Gastrocnemius medialis (tissue), 4 donors: Measurements from ENCODE around the gene BMERB1. TPM values are rescaled to one million over a fixed set of nuclear protein-coding genes. Genes with fewer than 3 reads are reported as not detected.
"Not testable (repeated sequence)": the region's sequence is repeated elsewhere in the genome, so short reads cannot be mapped to it uniquely, and the experiment has no call there.

ENCODE experiments used
- ATAC-seq, 2 donors: fragments of 150-250 bp; one replicate each; pipeline ENCODE4 v1.9.1; 2016
- DNase-seq, 2 donors: peaks; one replicate each; pipeline ENCODE4 v3.0.0-alpha.2; 2019
- H3K27ac ChIP-seq, 4 donors: fragments of 200-600 bp; sonication (generic); 1 replicate in 1 of 4; 2 replicates in 3 of 4; pipeline ENCODE4 v1.5.1; 2016 to 2018; ENCODE audit warnings: mild to moderate bottlenecking in 2 of 4, moderate library complexity in 1 of 4
- H3K27me3 ChIP-seq, 3 donors: fragments of 200-600 bp; sonication (generic) in 2 of 3; 1 replicate in 1 of 3; 2 replicates in 2 of 3; pipeline versions ENCODE4 v1.5.1 to v1.6.0; 2016 to 2019; ENCODE audit warnings: mild to moderate bottlenecking in 1 of 3, moderate library complexity in 1 of 3
- H3K36me3 ChIP-seq, 2 donors: fragments of 200-600 bp; sonication (generic) in 1 of 2; one replicate each; pipeline ENCODE4 v1.5.1; 2017 to 2018
- H3K4me1 ChIP-seq, 2 donors: fragments of 200-600 bp; sonication (generic) in 1 of 2; one replicate each; pipeline ENCODE4 v1.5.1; 2016 to 2017; ENCODE audit warnings: mild to moderate bottlenecking in 2 of 2
- H3K4me3 ChIP-seq, 4 donors: fragments of 200-600 bp; sonication (generic) in 3 of 4; 1 replicate in 1 of 4; 2 replicates in 3 of 4; pipeline ENCODE4 v1.5.1; 2016 to 2019; ENCODE audit warnings: mild to moderate bottlenecking in 2 of 4
- H3K9me3 ChIP-seq, 3 donors: fragments of 200-600 bp; sonication (generic) in 2 of 3; 1 replicate in 1 of 3; 2 replicates in 2 of 3; pipeline ENCODE4 v1.5.1; 2016 to 2019
- POLR2A ChIP-seq, 2 donors: fragments of 450-650 bp; IDR thresholded peaks; one replicate each; pipeline ENCODE4 v1.6.1; 2017; ENCODE audit warnings: antibody characterized with exemption in 2 of 2, mild to moderate bottlenecking in 2 of 2, moderate library complexity in 2 of 2
- in situ Hi-C, 4 donors: fragments of 200-750 bp; cut with MboI; loops; one replicate each; pipeline versions ENCODE4 v1.15.0 to v1.8.0; 2017; ENCODE audit warnings: low sequenced_read_pairs in 4 of 4
- intact Hi-C: fragments of 100-400 bp; cut with DNase I; formaldehyde crosslinking; loops from one replicate; pipeline ENCODE4 v1.15.1; 2023; ENCODE audit warnings: low total_unique reads
- total RNA-seq, 4 donors: library from RNA; depleted of rRNA; stranded (reverse); fragments of >200 nt; gene quantifications; one replicate each; pipeline versions ENCODE4 v1.1.0 to v1.2.3, GENCODE V29; 2016
- TF ChIP-seq, protein P1 (sequence below), 5 experiments: fragments of 450-650 bp in 3 of 5; fragments of 200-600 bp in 2 of 5; sonication (generic) in 2 of 5; IDR thresholded peaks in 4 of 5; conservative IDR thresholded peaks in 1 of 5; 1 replicate in 4 of 5; 2 replicates in 1 of 5; pipeline ENCODE4 v1.5.1; 2016 to 2019; ENCODE audit warnings: antibody characterized with exemption in 5 of 5, mild to moderate bottlenecking in 3 of 5, moderate library complexity in 3 of 5

BMERB1 gene
- total RNA-seq, 4 donors from 2014 or later: 112 to 392 (median 237) TPM

DNA sequence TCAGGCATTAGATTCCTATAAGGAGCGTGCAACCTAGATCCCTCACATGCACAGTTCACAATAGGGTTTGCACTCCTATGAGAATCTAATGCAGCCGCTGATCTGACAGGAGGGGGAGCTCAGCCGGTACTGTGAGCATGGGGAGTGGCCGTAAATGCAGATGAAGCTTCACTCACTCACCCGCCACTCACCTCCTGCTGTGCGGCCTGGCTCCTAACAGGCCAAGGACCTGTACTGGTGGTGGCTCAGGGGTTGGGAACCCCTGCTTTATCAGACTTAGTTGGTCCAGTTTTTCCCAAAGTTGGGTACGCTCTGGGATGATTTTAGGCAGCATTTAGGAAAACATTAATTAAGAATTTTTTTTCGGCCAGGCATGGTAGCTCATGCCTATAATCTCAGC, 104.8 kb downstream of the BMERB1 start:
- Histone ChIP-seq H3K36me3 (no peaks in the 10 kb centered on the region), H3K4me1 (no peaks in the 10 kb centered on the region), H3K27me3 (no peaks in the 10 kb centered on the region), H3K9me3 (no peaks in the 10 kb centered on the region), H3K4me3 (no peak overlapping the region), H3K27ac (no peak overlapping the region)
- intact Hi-C loops (no loop called here), in situ Hi-C loops (no loop called here)
- ATAC-seq: no peak
- no peak for DNase-seq
- TF ChIP-seq POLR2A (IDR thresholded peaks at IDR 0.05): no peak
- TF ChIP-seq, protein P1, sequence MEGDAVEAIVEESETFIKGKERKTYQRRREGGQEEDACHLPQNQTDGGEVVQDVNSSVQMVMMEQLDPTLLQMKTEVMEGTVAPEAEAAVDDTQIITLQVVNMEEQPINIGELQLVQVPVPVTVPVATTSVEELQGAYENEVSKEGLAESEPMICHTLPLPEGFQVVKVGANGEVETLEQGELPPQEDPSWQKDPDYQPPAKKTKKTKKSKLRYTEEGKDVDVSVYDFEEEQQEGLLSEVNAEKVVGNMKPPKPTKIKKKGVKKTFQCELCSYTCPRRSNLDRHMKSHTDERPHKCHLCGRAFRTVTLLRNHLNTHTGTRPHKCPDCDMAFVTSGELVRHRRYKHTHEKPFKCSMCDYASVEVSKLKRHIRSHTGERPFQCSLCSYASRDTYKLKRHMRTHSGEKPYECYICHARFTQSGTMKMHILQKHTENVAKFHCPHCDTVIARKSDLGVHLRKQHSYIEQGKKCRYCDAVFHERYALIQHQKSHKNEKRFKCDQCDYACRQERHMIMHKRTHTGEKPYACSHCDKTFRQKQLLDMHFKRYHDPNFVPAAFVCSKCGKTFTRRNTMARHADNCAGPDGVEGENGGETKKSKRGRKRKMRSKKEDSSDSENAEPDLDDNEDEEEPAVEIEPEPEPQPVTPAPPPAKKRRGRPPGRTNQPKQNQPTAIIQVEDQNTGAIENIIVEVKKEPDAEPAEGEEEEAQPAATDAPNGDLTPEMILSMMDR (IDR thresholded peaks at IDR 0.05 in 4 of 5, conservative IDR thresholded peaks at IDR 0.05 in 1 of 5): no peak

GRCh38 chr16:15542261-15542660, 107.9 kb downstream of the BMERB1 start:
- Histone ChIP-seq H3K4me1 (no peaks in the 10 kb centered on the region), H3K27ac (no peak overlapping the region), H3K4me3 (no peak overlapping the region), H3K36me3 (no peaks in the 10 kb centered on the region), H3K27me3 (no peaks in the 10 kb centered on the region), H3K9me3 (no peaks in the 10 kb centered on the region)
- no peak for DNase-seq
- no peak for ATAC-seq
- intact Hi-C loops: no loop called here
- TF ChIP-seq, protein P1 (IDR thresholded peaks at IDR 0.05 in 4 of 5, conservative IDR thresholded peaks at IDR 0.05 in 1 of 5): no peak
- no peak for TF ChIP-seq POLR2A (IDR thresholded peaks at IDR 0.05)
- in situ Hi-C loops: no loop called here

DNA sequence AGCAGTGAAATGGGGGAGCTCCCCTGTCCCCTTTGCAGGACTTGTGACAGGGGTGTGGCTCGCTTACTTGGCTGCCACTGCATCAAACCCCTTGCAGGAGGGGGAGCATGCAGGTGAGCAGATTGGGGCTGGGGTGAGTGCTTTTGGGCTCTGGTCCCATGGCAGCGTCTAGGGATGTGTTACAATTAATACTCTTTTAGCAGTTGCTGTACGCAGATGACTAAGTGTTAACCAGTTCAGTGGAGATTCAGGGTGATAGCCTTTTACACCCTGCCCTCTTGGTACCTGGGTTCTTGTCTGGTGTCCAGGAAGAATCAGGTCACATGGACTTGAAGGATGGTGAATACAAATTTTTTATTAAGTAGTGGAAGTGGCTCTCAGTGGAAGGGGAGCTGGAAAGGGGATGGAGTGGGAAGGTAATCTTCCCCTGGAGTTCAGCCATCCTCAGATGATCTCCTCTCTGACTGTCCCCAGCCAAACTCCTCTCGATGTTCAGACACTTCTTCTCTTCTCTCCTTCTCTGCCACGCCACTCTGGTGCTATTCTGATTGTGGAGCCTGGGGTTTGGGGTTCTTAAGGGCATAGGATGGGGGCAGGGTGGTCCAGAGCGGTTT, 108.5 kb downstream of the BMERB1 start:
- Histone ChIP-seq H3K27me3 (no peaks in the 10 kb centered on the region), H3K4me3 (no peak overlapping the region), H3K9me3 (no peaks in the 10 kb centered on the region), H3K27ac (no peak overlapping the region), H3K36me3 (no peaks in the 10 kb centered on the region), H3K4me1 (no peaks in the 10 kb centered on the region)
- TF ChIP-seq, protein P1 (IDR thresholded peaks at IDR 0.05 in 4 of 5, conservative IDR thresholded peaks at IDR 0.05 in 1 of 5): no peak
- no peak for TF ChIP-seq POLR2A (IDR thresholded peaks at IDR 0.05)
- ATAC-seq (no peak), DNase-seq (no peak)
- in situ Hi-C loops (no loop called here), intact Hi-C loops (no loop called here)

DNA sequence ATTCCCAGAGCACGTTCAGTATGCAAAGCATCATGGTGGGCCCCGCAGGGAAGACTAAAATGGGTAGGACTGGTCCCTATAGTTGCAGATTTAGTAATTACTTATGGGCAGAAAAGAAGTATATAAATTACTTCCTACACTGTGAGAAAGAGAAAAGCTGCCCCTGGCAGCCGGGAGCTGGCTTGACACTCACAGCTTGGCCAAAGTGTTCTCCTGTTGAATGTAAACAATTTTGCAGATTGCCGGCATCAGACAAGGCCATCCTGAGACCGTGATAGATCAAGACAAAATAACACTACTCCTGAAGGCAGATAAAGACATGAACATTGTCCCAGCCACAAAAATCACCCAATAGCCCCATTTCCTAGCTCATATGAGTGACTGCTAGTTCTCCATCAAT, 110.0 kb downstream of the BMERB1 start:
- ATAC-seq (no peak), DNase-seq (no peak)
- Histone ChIP-seq H3K27me3 (no peaks in the 10 kb centered on the region), H3K36me3 (no peaks in the 10 kb centered on the region), H3K9me3 (no peaks in the 10 kb centered on the region), H3K4me1 (no peaks in the 10 kb centered on the region), H3K27ac (no peak overlapping the region), H3K4me3 (no peak overlapping the region)
- in situ Hi-C loops: no loop called here
- TF ChIP-seq POLR2A (IDR thresholded peaks at IDR 0.05): no peak
- TF ChIP-seq, protein P1 (IDR thresholded peaks at IDR 0.05 in 4 of 5, conservative IDR thresholded peaks at IDR 0.05 in 1 of 5): no peak
- intact Hi-C loops: no loop called here

DNA sequence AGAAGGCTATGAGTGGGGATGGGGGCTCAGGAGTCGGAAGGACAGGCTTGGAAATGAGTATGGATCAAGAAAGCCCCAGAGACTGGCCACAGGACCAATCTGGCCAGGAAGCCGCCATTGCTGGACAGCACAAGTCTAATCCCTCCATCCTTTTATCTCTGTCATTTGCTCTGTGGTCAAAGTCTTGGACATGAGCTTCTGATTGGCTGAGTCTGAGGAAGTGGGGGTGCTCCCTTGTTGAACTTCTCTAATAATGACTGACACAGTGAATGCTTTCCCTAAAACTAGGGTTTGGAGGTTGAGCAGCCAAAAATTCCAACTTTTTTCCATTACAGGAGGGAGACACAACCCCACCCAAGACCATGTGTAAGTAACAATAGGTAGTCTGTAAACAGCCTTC, 111.2 kb downstream of the BMERB1 start:
- in situ Hi-C loops (no loop called here), intact Hi-C loops (no loop called here)
- no peak for ATAC-seq
- peaks cover 0 to 2% of the 10 kb centered on the region in 2 donors for H3K4me1 ChIP-seq
- no peaks in the 10 kb centered on the region for H3K36me3 ChIP-seq
- TF ChIP-seq, protein P1 (IDR thresholded peaks at IDR 0.05 in 4 of 5, conservative IDR thresholded peaks at IDR 0.05 in 1 of 5): no peak
- no peak for TF ChIP-seq POLR2A (IDR thresholded peaks at IDR 0.05)
- no peak overlapping the region for H3K27ac ChIP-seq
- H3K9me3 ChIP-seq: no peaks in the 10 kb centered on the region
- DNase-seq: no peak
- no peak overlapping the region for H3K4me3 ChIP-seq
- no peaks in the 10 kb centered on the region for H3K27me3 ChIP-seq

- DNase-seq: not testable (repeated sequence)
Measured at GRCh38 chr16:15547072-15547767, 112.8 kb downstream of the BMERB1 start.

More at GRCh38 chr16:15547072-15547767, 112.8 kb downstream of the BMERB1 start:
- H3K4me1 ChIP-seq, in situ Hi-C loops, H3K9me3 ChIP-seq, intact Hi-C loops, H3K27me3 ChIP-seq, H3K36me3 ChIP-seq, H3K27ac ChIP-seq, H3K4me3 ChIP-seq, ATAC-seq: not testable (repeated sequence)
